A549 (cell line): ENCODE data around the gene FAM78A. TPM values are rescaled to one million over a fixed set of nuclear protein-coding genes. Genes with fewer than 3 reads are reported as not detected.

Source experiments
- ATAC-seq, 2 experiments: fragments of 200-7000 bp in 1 of 2; fragments of >200 bp in 1 of 2; cut with Nextera tagmentation in 1 of 2; cut with Tn5 transposase in 1 of 2; 3 replicates each; pipeline versions ENCODE4 v1.8.0 to v1.9.1; 2018 to 2020; ENCODE audit warnings: mild to moderate bottlenecking in 1 of 2, moderate library complexity in 1 of 2
- CTCF ChIA-PET: fragments of 300-600 bp; sonication (Branson Sonifier 250); formaldehyde crosslinking; extraction: SDS; loops from one replicate; lab custom pipeline; 2021; ENCODE audit warnings: antibody characterized with exemption, inconsistent platforms; lab: Yijun Ruan, JAX
- POLR2A ChIA-PET: fragments of 350-600 bp; formaldehyde crosslinking; extraction: SDS; loops from one replicate; lab custom pipeline; 2021; ENCODE audit warnings: antibody characterized with exemption, inconsistent platforms; lab: Yijun Ruan, JAX
- DNase-seq, 2 experiments: peaks; one replicate each; pipeline versions ENCODE4 v3.0.0 to v3.0.0-alpha.2; 2011 to 2016; ENCODE audit warnings: low read depth in 1 of 2, low spot score in 1 of 2
- FAIRE-seq: peaks from 2 replicates; lab custom pipeline; 2011; peaks lifted over from hg19 to GRCh38; lab: Jason Lieb, UNC
- H3K27ac ChIP-seq, 2 experiments: fragments of >200 bp; sonication (Bioruptor Twin); formaldehyde crosslinking; 3 replicates each; pipeline ENCODE4 v1.5.1; 2016 to 2017
- H3K4me1 ChIP-seq: fragments of >200 bp; sonication (Bioruptor Twin); formaldehyde crosslinking; 3 replicates; pipeline ENCODE4 v1.6.1; 2016
- H3K4me2 ChIP-seq: fragments of >200 bp; sonication (Bioruptor Twin); formaldehyde crosslinking; 3 replicates; pipeline ENCODE4 v1.6.1; 2016
- H3K4me3 ChIP-seq: fragments of >200 bp; sonication (Bioruptor Twin); formaldehyde crosslinking; 3 replicates; pipeline ENCODE4 v1.5.1; 2016
- H3K9me3 ChIP-seq: fragments of >200 bp; sonication (Bioruptor Twin); formaldehyde crosslinking; 3 replicates; pipeline ENCODE4 v1.6.1; 2016
- ATOH8 ChIP-seq: fragments of 250-450 bp; sonication (Bioruptor Pico); IDR thresholded peaks from 2 replicates; pipeline ENCODE4 v1.5.0; 2020; ENCODE audit warnings: low read depth, mild to moderate bottlenecking, moderate library complexity
- BCL3 ChIP-seq: fragments of >200 bp; sonication (Bioruptor Twin); formaldehyde crosslinking; IDR thresholded peaks from 3 replicates; pipeline ENCODE4 v1.6.1; 2016
- CBX2 ChIP-seq: fragments of 200-600 bp; sonication (generic); IDR thresholded peaks from 2 replicates; pipeline ENCODE4 v1.6.1; 2016; ENCODE audit warnings: low read depth, mild to moderate bottlenecking, borderline replicate concordance
- CHD2 ChIP-seq: fragments of 150-350 bp; IDR thresholded peaks from 2 replicates; pipeline ENCODE4 v1.6.1; 2014; ENCODE audit warnings: low read length; ENCODE audit not compliant: partially characterized antibody
- E2F6 ChIP-seq: IDR thresholded peaks from 2 replicates; pipeline ENCODE4 v1.6.1; 2012; ENCODE audit warnings: low read depth, borderline replicate concordance
- FOSL2 ChIP-seq, 2 experiments: fragments of 450-650 bp in 1 of 2; fragments of >200 bp in 1 of 2; sonication (Bioruptor Twin) in 1 of 2; formaldehyde crosslinking; IDR thresholded peaks; 2 replicates each; pipeline versions ENCODE4 v1.5.0 to v1.6.1; 2016 to 2020; ENCODE audit warnings: mild to moderate bottlenecking in 1 of 2, moderate library complexity in 1 of 2
- HMGXB4 ChIP-seq: fragments of 250-450 bp; sonication (Bioruptor Pico); IDR thresholded peaks from 2 replicates; pipeline ENCODE4 v1.5.0; 2021; ENCODE audit warnings: mild to moderate bottlenecking, moderate library complexity, borderline replicate concordance
- HOXA7 ChIP-seq: fragments of 250-450 bp; sonication (Bioruptor Pico); IDR thresholded peaks from 2 replicates; pipeline ENCODE4 v1.5.0; 2020; ENCODE audit warnings: mild to moderate bottlenecking, moderate library complexity
- HOXB13 ChIP-seq: fragments of 250-450 bp; sonication (Bioruptor Pico); IDR thresholded peaks from 2 replicates; pipeline ENCODE4 v1.5.0; 2020; ENCODE audit warnings: low read depth, mild to moderate bottlenecking, moderate library complexity
- MAFK ChIP-seq: fragments of 450-650 bp; IDR thresholded peaks from 2 replicates; pipeline ENCODE4 v1.6.1; 2014; ENCODE audit not compliant: partially characterized antibody
- MYC ChIP-seq: IDR thresholded peaks from 2 replicates; pipeline ENCODE4 v1.6.1; 2012; ENCODE audit warnings: mild to moderate bottlenecking, inconsistent platforms, low read length, improper control_type of control experiment, borderline replicate concordance
- NFE2L2 ChIP-seq: fragments of 150-350 bp; conservative IDR thresholded peaks from 2 replicates; pipeline ENCODE4 v1.6.1; 2014; ENCODE audit warnings: low read length
- NPAS2 ChIP-seq: fragments of 250-450 bp; sonication (Bioruptor Pico); IDR thresholded peaks from 2 replicates; pipeline ENCODE4 v1.8.0; 2022; ENCODE audit warnings: mild to moderate bottlenecking, moderate library complexity, borderline replicate concordance
- PBX3 ChIP-seq: IDR thresholded peaks from 2 replicates; pipeline ENCODE4 v1.6.1; 2012
- POLR2AphosphoS2 ChIP-seq: conservative IDR thresholded peaks from 2 replicates; pipeline ENCODE4 v1.6.1; 2012; ENCODE audit warnings: low read length, improper control_type of control experiment, inconsistent platforms
- RAD21 ChIP-seq, 2 experiments: fragments of >200 bp in 1 of 2; sonication (Bioruptor Twin) in 1 of 2; formaldehyde crosslinking in 1 of 2; IDR thresholded peaks in 1 of 2; conservative IDR thresholded peaks in 1 of 2; 2 replicates in 1 of 2; 3 replicates in 1 of 2; pipeline ENCODE4 v1.6.1; 2012 to 2018; ENCODE audit warnings: inconsistent platforms in 1 of 2
- RARB ChIP-seq: fragments of 250-450 bp; sonication (Bioruptor Pico); IDR thresholded peaks from 2 replicates; pipeline ENCODE4 v1.8.0; 2021; ENCODE audit warnings: mild to moderate bottlenecking, moderate library complexity
- RCOR1 ChIP-seq: fragments of 150-350 bp; IDR thresholded peaks from 2 replicates; pipeline ENCODE4 v1.6.1; 2014; ENCODE audit warnings: antibody characterized with exemption, low read length, low read depth
- SMC3 ChIP-seq: fragments of >200 bp; sonication (Bioruptor Twin); formaldehyde crosslinking; IDR thresholded peaks from 3 replicates; pipeline ENCODE4 v1.6.1; 2018; ENCODE audit warnings: inconsistent platforms
- SREBF2 ChIP-seq: fragments of 450-650 bp; IDR thresholded peaks from 2 replicates; pipeline ENCODE4 v1.6.1; 2014; ENCODE audit warnings: mild to moderate bottlenecking, moderate library complexity
- USF2 ChIP-seq: fragments of 450-650 bp; IDR thresholded peaks from 2 replicates; pipeline ENCODE4 v1.6.1; 2014; ENCODE audit warnings: antibody characterized with exemption
- ZC3H11A ChIP-seq: fragments of 450-650 bp; IDR thresholded peaks from 2 replicates; pipeline ENCODE4 v1.6.1; 2014; ENCODE audit warnings: antibody characterized with exemption, mild to moderate bottlenecking
- ZFP36 ChIP-seq: fragments of 450-650 bp; IDR thresholded peaks from 2 replicates; pipeline ENCODE4 v1.6.1; 2014; ENCODE audit warnings: borderline replicate concordance; ENCODE audit not compliant: partially characterized antibody
- ZNF302 ChIP-seq: fragments of 250-450 bp; sonication (Bioruptor Pico); IDR thresholded peaks from 2 replicates; pipeline ENCODE4 v1.9.0; 2021; ENCODE audit warnings: inconsistent platforms, mild to moderate bottlenecking, moderate library complexity
- ZSCAN20 ChIP-seq: fragments of 250-450 bp; sonication (Bioruptor Pico); IDR thresholded peaks from 2 replicates; pipeline ENCODE4 v1.8.0; 2022; ENCODE audit warnings: mild to moderate bottlenecking, moderate library complexity
- WGBS: methylation state at CpG from one replicate; pipeline ENCODE4 v1.1.6; 2017; ENCODE audit errors: missing lambda C conversion rate; 5-methylcytosine and 5-hydroxymethylcytosine counted together
- polyA plus RNA-seq, 4 experiments: library from polyadenylated mRNA; depleted of rRNA in 3 of 4; stranded (reverse); fragments of >200 nt; fragmentation: RNase III in 1 of 4; extraction: RNeasy Plus Mini Kit Qiagen cat#74134 plus additional on column Dnase treatment in 1 of 4; gene quantifications; 2 replicates in 3 of 4; 3 replicates in 1 of 4; pipeline ENCODE4 v1.2.3, GENCODE V29; 2011 to 2017

The FAM78A gene
- polyA plus RNA-seq, 2 of the 4 experiments (the other 2 are of a cell fraction) = 0.44 to 0.50 TPM

GRCh38 chr9:131273146-131273855, 3.0 kb downstream of the FAM78A start:
- Histone ChIP-seq H3K27ac (no peak overlapping the region), H3K9me3 (no peaks in the 10 kb centered on the region), H3K4me1 (no peaks in the 10 kb centered on the region; the same call in 2 of the 3 replicates), H3K4me2 (no peak overlapping the region), H3K4me3 (no peak overlapping the region)
- no peak for DNase-seq
- FAIRE-seq = no peak
- WGBS = 84% methylated on average over 21 of the region's 22 CpGs
- TF ChIP-seq BCL3 (no peak), CBX2 (no peak), ZNF302 (CRISPR knock-in tag) (no peak), SMC3 (no peak), POLR2AphosphoS2 (no peak), ZSCAN20 (no peak), HMGXB4 (CRISPR knock-in tag) (no peak), ZFP36 (no peak), MYC (no peak)
- no peak for ATAC-seq
- CTCF ChIA-PET = no interaction called here
- POLR2A ChIA-PET = no interaction called here

GRCh38 chr9:131272212-131272611, 4.1 kb downstream of the FAM78A start:
- H3K27ac ChIP-seq = no peak overlapping the region
- ATAC-seq (no peak), DNase-seq (no peak)
- H3K4me3 ChIP-seq = no peak overlapping the region
- no peaks in the 10 kb centered on the region; the same call in 2 of the 3 replicates for H3K4me1 ChIP-seq
- TF ChIP-seq BCL3 = no peak
- TF ChIP-seq NPAS2 (CRISPR knock-in tag) = no peak
- TF ChIP-seq ZC3H11A = no peak
- TF ChIP-seq MAFK = no peak
- TF ChIP-seq ZSCAN20 = no peak
- TF ChIP-seq SREBF2 = no peak
- no peak for TF ChIP-seq HOXB13 (CRISPR knock-in tag)
- no peak for TF ChIP-seq RCOR1
- TF ChIP-seq NFE2L2 = no peak
- no peak for TF ChIP-seq RARB
- TF ChIP-seq PBX3 = no peak
- TF ChIP-seq CHD2 = no peak
- TF ChIP-seq CBX2 = no peak
- TF ChIP-seq ATOH8 (CRISPR knock-in tag) = no peak
- no peak for TF ChIP-seq E2F6
- TF ChIP-seq RAD21 (conservative IDR thresholded peaks at IDR 0.05 in 1 of 2, IDR thresholded peaks at IDR 0.05 in 1 of 2) = no peak
- no peak for TF ChIP-seq USF2
- no peak for TF ChIP-seq FOSL2 (IDR thresholded peaks at IDR 0.05)
- no peak for TF ChIP-seq FOSL2 (CRISPR knock-in tag; IDR thresholded peaks at IDR 0.05)
- no peak for TF ChIP-seq HOXA7 (CRISPR knock-in tag)
- TF ChIP-seq, all 56 proteins: peak for 0
- ChIA-PET CTCF (interaction anchor here (0.9 to 1.9 kb wide), 3 partner anchors 11 to 286 kb away, joined by 3 to 6 read pairs (median 3); no protein-coding TSS in a partner anchor), POLR2A (no interaction called here)
- H3K4me2 ChIP-seq = no peak overlapping the region
- no peak for FAIRE-seq
- 88% methylated on average over 3 of the region's 3 CpGs for WGBS
- no peaks in the 10 kb centered on the region for H3K9me3 ChIP-seq
